Neural progenitor cell (in vitro differentiated cells): ENCODE measurements around the gene TMCO4.

ENCODE experiments used
- EZH2 ChIP-seq: fragments of 200-600 bp; sonication (generic); IDR thresholded peaks from 2 replicates; pipeline ENCODE4 v1.6.1; 2017; ENCODE audit warnings: antibody characterized with exemption, mild to moderate bottlenecking, moderate library complexity
- EZH2phosphoT487 ChIP-seq: fragments of 200-600 bp; sonication (generic); IDR thresholded peaks from 2 replicates; pipeline ENCODE4 v1.6.1; 2017; ENCODE audit warnings: antibody characterized with exemption
- TF ChIP-seq, protein P1 (sequence below): fragments of 200-600 bp; sonication (generic); IDR thresholded peaks from 2 replicates; pipeline ENCODE4 v1.5.1; 2017; ENCODE audit warnings: antibody characterized with exemption, mild to moderate bottlenecking

DNA sequence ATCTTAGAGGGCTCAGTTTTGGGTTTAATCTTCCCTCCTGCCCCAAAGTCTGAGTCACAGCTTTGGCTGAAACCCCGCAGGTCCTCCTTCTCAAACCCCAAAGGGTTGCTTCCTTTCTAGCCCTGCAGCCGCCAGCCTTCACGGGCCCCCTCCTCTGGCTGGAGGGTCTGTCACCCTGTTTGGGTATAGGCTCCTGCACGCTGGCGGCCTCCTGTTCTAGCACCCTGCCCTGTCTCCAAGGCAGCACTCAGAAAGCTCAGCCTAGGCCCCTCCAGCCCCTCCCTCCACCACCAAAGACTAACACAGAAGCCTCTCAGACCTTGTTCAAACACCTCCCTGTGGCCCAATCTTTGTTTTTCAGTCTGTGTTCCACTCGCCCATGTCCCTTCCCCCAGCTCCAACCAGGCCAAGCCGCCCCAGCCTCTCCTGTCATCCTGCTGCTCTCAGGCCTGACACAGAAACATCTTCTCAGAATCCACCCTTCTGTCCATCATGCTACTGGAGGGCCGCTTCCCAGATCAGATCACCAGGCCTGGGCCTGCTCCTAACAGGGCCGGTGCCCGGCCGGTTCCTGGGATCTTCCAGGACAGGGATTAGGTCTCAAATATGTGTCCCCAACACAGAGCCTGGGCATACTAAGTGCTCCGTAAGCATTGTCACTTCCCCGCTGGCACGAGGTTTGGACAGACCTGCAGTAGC is 99.5 kb downstream of the TMCO4 start:
- TF ChIP-seq, protein P1, sequence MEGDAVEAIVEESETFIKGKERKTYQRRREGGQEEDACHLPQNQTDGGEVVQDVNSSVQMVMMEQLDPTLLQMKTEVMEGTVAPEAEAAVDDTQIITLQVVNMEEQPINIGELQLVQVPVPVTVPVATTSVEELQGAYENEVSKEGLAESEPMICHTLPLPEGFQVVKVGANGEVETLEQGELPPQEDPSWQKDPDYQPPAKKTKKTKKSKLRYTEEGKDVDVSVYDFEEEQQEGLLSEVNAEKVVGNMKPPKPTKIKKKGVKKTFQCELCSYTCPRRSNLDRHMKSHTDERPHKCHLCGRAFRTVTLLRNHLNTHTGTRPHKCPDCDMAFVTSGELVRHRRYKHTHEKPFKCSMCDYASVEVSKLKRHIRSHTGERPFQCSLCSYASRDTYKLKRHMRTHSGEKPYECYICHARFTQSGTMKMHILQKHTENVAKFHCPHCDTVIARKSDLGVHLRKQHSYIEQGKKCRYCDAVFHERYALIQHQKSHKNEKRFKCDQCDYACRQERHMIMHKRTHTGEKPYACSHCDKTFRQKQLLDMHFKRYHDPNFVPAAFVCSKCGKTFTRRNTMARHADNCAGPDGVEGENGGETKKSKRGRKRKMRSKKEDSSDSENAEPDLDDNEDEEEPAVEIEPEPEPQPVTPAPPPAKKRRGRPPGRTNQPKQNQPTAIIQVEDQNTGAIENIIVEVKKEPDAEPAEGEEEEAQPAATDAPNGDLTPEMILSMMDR: no peak
- TF ChIP-seq EZH2: no peak
- no peak for TF ChIP-seq EZH2phosphoT487
